Stomach smooth muscle (tissue), 2 donors: ENCODE results near the gene C19orf73.
A peak's percentile ranks its signal among the peaks of the same experiment; 100 is the strongest.

Experiments
- H3K27ac ChIP-seq: one replicate; pipeline ENCODE4 v1.7.0; 2013; ENCODE audit warnings: mild to moderate bottlenecking, low read length, inconsistent platforms
- H3K27me3 ChIP-seq, 2 donors: one replicate each; pipeline ENCODE4 v1.7.0; 2013; ENCODE audit warnings: low read length in 2 of 2; ENCODE audit not compliant: insufficient read depth in 2 of 2, control insufficient read depth in 1 of 2
- H3K36me3 ChIP-seq, 2 donors: one replicate each; pipeline ENCODE4 v1.7.0; 2013; ENCODE audit warnings: low read length in 2 of 2; ENCODE audit not compliant: control insufficient read depth in 2 of 2, insufficient read depth in 2 of 2
- H3K4me1 ChIP-seq: one replicate; pipeline ENCODE4 v1.7.0; 2013; ENCODE audit warnings: low read length; ENCODE audit not compliant: control insufficient read depth, insufficient read depth
- H3K4me3 ChIP-seq, 2 donors: one replicate each; pipeline ENCODE4 v1.7.0; 2013; ENCODE audit warnings: low read length in 2 of 2
- H3K9ac ChIP-seq, 2 donors: one replicate each; pipeline ENCODE4 v1.7.0; 2013; ENCODE audit warnings: low read length in 2 of 2, mild to moderate bottlenecking in 1 of 2
- H3K9me3 ChIP-seq, 2 donors: one replicate each; pipeline ENCODE4 v1.7.0; 2013; ENCODE audit warnings: low read length in 2 of 2; ENCODE audit not compliant: control insufficient read depth in 2 of 2
- donor health status: healthy.
- donor health status: Pancreatic carcinoma.

The C19orf73 gene

DNA sequence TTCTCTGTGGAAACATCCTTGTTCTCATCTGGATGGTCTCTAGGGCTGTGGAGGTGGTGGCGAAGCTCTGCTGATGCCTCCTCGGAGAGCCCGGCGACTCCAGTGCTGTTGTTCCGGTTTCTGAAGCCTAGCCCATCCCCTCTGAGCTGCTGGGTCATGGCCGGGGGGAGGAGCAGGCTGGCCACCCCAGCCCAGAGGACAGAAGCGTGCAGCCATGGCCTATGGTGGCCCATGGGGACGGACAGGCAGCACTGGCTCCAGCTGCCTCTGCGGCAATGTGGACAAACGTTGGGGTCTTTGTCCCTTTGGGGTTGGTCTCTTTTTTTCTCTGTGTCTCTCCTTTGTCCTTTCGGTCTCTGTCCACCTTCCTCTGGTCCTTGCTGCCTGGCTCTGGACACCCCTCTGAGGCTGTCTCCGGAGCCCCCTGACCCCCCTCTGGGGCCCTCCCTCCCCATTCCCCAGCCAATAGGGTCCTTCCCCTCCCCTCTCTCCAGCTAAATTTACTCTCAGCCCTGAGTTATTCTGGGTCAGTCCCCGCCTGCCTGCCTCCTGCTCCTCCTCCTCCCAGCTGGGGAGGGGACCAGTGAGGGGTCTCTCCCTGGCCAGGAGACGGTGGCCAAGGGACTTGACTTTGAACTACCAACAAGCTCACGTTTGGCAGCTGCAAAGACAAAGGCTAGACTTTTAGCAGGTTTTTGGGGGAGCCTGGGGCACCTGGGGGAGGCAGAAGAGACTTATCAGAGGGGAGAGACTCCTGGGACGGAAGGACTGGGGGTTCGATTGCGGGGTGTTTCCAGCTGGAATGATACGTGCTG, 36.3 kb upstream of the C19orf73 start, which contains the start of gene HRC:
HRC (minus strand) TSS at position 392 of the 815 bp plus-strand sequence; CDS start at position 233, 159 bp downstream.
- H3K9me3 ChIP-seq, result no peaks in the 10 kb centered on the region
- H3K27me3 ChIP-seq, result no peaks in the 10 kb centered on the region
- H3K9ac ChIP-seq, result no peak within 1 kb of the TSS
- peaks cover 37% of the 10 kb centered on the region for H3K4me1 ChIP-seq
- peak within 1 kb of the TSS in 1 of 2 donors; percentile 22 for H3K4me3 ChIP-seq
- H3K27ac ChIP-seq, result no peak within 1 kb of the TSS
- no peaks in the 10 kb centered on the region for H3K36me3 ChIP-seq

DNA sequence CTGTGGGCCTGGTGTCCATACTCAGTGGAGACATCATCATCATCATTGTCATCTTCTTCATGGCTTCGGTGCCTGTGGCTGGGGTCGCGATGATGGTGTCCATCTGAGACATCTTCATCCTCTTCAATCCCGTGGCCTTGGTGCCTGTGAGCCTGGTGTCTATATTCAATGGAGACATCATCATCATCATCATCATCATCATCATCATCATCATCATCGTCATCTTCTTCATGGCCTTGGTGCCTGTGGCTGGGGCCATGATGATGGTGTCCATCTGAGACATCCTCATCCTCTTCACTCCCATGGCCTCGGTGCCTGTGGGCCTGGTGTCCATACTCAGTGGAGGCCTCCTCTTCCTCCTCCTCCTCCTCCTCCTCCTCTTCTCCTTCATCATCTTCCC, 35.3 kb upstream of the C19orf73 start:
- Histone ChIP-seq H3K9me3 (no peaks in the 10 kb centered on the region), H3K4me1 (peaks cover 46% of the 10 kb centered on the region)

DNA sequence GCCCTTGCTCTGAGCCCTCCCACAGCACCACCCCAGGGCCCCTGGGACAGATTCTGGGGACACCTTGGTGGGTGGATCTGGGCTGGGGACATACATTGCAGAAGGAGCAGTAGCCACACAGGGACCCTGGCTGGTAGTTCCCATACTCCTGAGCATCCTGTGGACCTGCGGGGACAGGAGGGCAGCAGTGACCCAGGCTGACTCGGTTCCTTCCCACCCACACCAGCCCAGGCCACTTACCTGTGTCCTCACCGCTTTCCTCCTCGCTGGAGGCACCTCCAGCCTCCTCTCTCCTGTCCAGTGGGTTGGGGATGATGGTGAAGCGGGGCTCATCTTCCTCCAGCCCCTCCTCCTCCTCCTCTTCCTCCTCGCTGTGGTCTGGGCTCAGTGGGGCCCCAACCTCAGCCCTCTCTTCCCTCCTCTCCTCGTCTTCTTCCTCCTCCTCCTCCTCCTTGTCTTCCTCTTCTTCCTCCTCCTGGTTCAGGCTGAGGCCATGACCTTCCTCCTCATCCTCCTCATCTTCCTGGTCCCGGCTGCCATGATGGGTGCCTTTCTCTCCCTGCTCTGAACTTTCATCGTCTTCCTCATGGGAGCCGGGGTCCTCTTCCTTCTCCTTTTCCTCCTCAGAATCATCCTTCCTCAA, 34.3 kb upstream of the C19orf73 start:
- H3K4me1 ChIP-seq, result peaks cover 48% of the 10 kb centered on the region
- H3K27ac ChIP-seq, result no peak overlapping the region
- H3K9me3 ChIP-seq, result no peaks in the 10 kb centered on the region
- H3K36me3 ChIP-seq, result no peaks in the 10 kb centered on the region
- H3K4me3 ChIP-seq, result no peak overlapping the region
- no peak overlapping the region for H3K9ac ChIP-seq
- H3K27me3 ChIP-seq, result no peaks in the 10 kb centered on the region

More for the DNA sequence above, 35.3 kb upstream of the C19orf73 start:
- Histone ChIP-seq H3K4me3 (no peak overlapping the region), H3K36me3 (no peaks in the 10 kb centered on the region), H3K27me3 (no peaks in the 10 kb centered on the region), H3K9ac (no peak overlapping the region), H3K27ac (no peak overlapping the region)

DNA sequence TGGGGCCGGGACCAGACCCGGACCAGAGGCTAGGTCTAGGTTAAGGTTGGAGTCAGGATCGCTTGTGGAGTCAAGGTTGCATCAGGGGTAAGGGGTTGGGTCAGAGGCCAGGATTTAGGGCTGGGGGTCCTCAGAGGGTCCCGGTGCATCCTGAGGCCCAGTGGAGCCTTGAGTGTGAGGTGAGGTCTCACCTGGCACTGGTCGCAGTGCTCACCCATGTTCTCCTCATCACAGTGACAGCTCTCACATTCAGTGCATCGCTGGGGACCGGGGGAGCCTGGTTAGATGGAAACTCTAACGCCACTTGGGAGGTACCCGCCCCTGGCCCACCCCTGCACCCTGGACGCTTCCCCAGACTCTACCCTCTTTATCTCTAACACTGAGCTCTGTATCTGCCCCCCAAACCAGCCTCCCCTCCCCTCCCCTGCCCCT, 33.2 kb upstream of the C19orf73 start:
- no peaks in the 10 kb centered on the region for H3K9me3 ChIP-seq

DNA sequence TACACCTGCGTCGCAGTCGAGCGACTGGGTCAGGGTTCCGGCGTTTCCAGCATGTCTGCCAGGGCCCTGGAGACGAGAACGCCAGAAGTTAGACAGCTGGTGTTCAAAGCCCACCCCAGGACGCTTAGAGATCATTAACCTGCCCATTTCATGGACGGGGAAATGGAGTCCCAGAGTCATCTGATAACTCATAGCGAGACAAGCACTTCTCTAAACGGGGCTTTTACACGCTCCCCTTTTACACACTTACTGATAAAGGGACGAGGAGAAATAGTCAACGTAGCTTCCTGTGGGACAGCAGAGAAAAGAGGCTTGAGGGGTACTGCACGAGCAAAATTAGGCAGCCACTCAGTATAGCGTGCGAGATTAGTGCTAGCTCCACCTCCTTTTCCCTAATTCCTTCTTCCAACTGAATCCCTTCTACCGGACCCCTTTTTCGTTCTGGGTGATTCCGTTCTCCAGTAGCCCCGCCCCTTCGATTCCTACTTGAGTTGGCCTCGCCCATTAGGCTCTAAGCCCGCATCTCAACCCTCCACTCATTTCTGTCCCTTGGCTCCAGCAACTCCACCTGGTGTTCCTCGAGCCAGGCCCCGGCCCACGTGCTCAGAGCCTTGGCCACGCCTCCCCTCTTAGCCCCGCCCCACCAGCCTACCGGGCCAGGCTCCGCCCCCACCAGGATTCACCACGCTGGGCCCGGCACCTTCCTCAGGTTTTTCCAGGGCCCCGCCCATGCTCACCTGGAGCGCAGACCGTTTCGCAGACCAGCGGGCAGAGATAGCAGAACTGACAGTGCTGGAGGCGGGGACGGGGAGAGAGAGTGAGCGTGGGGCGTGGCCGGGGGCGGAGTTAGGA, 32.5 kb upstream of the C19orf73 start:
- Histone ChIP-seq H3K9me3 (no peaks in the 10 kb centered on the region), H3K27me3 (no peaks in the 10 kb centered on the region), H3K4me3 (peak overlapping the region in 1 of 2 donors; percentile 93), H3K36me3 (no peaks in the 10 kb centered on the region), H3K4me1 (peaks cover 38% of the 10 kb centered on the region), H3K9ac (peak overlapping the region in 1 of 2 donors; percentile 21), H3K27ac (no peak overlapping the region)

More for the DNA sequence above, 33.2 kb upstream of the C19orf73 start:
- Histone ChIP-seq H3K27ac (no peak overlapping the region), H3K9ac (no peak overlapping the region), H3K36me3 (no peaks in the 10 kb centered on the region), H3K27me3 (no peaks in the 10 kb centered on the region), H3K4me3 (no peak overlapping the region), H3K4me1 (peaks cover 39% of the 10 kb centered on the region)

DNA sequence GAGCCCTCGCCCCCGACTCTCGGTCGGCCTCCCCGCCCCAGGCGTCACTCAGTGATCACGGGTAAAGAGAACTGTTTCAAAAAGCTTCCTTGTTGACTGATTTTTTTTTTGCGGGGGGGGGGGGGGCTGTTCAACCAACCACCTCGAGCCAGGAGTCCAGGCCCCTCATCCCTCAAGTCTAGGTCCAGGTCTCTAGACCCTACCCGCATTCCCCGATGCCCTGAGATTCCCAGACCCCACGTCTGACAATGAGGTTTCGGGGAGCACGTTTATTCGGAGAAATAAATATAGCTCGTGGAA, 32.0 kb upstream of the C19orf73 start:
- Histone ChIP-seq H3K27ac (no peak overlapping the region), H3K4me1 (peaks cover 44% of the 10 kb centered on the region), H3K27me3 (no peaks in the 10 kb centered on the region), H3K9ac (peak overlapping the region; percentile 21 to 56), H3K4me3 (peak overlapping the region; percentile 93 to 95), H3K9me3 (no peaks in the 10 kb centered on the region), H3K36me3 (no peaks in the 10 kb centered on the region)

DNA sequence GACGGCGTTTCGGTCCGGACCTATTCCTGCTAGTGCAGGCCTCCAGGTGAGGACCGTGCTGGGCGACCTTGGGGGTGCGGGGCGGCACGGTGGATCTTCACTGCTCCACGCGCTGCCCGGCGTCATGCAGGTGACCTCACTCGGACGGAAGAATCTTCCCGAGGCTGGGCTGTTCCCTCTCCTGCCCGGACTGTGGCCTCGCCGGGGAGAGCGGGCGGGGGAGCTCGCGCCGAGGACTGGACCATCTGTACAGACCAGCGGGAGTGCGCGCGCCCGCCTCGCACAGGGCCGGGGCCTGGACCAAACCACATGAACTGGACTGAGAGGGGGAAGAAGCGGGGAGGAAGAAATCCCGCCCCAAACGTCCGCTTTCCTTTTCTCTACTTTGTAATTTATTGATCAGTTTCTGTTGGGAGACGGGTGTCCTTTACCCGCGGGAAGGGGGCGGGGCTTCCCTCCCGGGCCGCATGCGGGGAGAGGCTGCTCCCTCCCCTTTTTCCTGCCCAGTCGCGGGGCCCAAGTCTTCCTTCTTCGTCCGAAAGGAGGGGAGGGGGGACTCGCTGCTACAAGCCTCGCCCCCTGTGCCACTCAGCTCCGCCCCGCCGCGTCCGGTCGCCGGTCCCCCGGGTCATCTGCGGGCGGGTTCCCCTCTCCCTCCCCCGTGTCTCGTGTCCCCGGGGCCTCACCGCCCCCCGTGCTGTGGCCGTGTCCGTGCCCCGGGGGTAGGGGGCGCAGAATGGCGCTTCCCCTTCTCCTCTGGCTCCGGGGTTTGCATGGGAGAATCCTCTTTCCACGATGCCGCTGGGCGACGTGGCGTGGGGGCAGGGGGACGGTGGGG, 31.4 kb upstream of the C19orf73 start:
- H3K4me1 ChIP-seq, result peaks cover 50% of the 10 kb centered on the region
- peak overlapping the region; percentile 71 for H3K27ac ChIP-seq
- no peaks in the 10 kb centered on the region for H3K36me3 ChIP-seq
- H3K4me3 ChIP-seq, result peak overlapping the region; percentile 93 to 95
- no peaks in the 10 kb centered on the region for H3K27me3 ChIP-seq
- peak overlapping the region; percentile 56 to 80 for H3K9ac ChIP-seq
- H3K9me3 ChIP-seq, result no peaks in the 10 kb centered on the region

DNA sequence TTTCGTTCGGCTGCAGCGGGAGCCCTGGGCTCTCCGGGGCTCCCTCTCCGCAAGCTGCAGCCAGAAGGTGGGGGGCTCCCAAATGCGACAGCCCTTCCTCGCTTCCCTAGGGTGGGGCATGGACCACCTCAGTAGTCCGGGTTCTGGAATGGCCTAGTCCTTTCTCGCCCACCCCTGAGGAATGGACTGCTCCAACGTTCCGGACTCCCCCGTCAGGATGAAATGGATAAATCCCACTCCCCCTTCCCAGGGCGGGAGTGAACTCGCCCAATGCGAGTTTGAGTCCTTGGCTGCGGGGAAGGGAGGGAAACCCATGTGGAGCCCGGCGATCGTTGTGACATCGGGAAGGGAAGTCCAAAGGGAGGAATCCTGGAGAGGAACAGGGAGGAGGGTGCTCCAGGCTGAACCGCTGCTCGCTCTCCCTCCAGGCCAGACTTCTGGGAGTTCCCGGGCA, 30.7 kb upstream of the C19orf73 start:
- H3K4me1 ChIP-seq, result peaks cover 52% of the 10 kb centered on the region
- H3K4me3 ChIP-seq, result peak overlapping the region; percentile 93 to 95
- H3K9ac ChIP-seq, result peak overlapping the region; percentile 56 to 80
- H3K36me3 ChIP-seq, result no peaks in the 10 kb centered on the region
- H3K27me3 ChIP-seq, result no peaks in the 10 kb centered on the region
- H3K9me3 ChIP-seq, result no peaks in the 10 kb centered on the region
- H3K27ac ChIP-seq, result peak overlapping the region; percentile 71

DNA sequence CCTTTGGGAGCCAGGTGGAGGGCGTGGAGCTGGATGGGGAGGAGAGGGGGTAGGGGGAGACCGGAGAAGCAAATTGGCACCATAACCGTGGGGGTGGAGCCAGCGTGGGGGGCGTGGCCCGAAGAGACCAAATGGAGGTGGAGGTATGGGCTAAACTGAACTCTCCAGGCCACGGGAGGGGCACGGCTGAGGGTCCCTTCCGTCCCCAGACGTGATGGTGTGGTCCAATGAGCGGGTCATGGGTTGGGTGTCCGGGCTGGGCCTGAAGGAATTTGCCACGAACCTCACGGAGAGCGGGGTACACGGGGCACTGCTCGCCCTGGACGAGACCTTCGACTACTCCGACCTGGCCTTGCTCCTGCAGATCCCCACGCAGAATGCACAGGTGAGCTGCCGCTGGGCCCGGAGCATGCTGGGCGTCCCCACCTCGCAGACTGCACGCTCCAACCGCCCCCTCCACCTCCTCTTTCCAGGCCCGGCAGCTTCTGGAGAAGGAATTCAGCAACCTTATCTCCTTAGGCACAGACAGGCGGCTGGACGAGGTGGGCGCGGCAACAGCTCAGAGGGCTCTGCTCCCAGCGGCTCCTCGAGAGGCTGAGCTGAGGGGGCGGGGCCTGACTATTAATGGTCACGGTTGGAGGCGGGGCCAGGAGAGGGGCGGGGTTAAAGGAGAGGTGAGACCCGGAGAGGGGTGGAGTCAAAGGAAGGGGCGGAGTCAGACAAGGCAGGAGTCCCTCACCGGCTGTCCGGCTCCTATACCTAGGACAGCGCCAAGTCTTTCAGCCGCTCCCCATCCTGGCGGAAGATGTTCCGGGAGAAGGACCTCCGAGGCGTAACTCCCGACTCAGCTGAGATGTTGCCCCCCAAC, 30.1 kb upstream of the C19orf73 start:
- H3K4me1 ChIP-seq, result peaks cover 49% of the 10 kb centered on the region
- H3K27ac ChIP-seq, result peak overlapping the region; percentile 71
- H3K36me3 ChIP-seq, result no peaks in the 10 kb centered on the region
- H3K9ac ChIP-seq, result peak overlapping the region; percentile 56 to 80
- no peaks in the 10 kb centered on the region for H3K9me3 ChIP-seq
- peak overlapping the region; percentile 93 to 95 for H3K4me3 ChIP-seq
- H3K27me3 ChIP-seq, result no peaks in the 10 kb centered on the region
